BE2C (cell line): ENCODE results near the gene TRABD2A.

Source experiments
- DNase-seq: peaks from one replicate; pipeline ENCODE4 v3.0.0-alpha.2; 2020
- H3K27me3 ChIP-seq: fragments of 250-450 bp; sonication (Bioruptor Pico); 2 replicates; pipeline ENCODE4 v1.5.1; 2020; ENCODE audit warnings: mild to moderate bottlenecking
- H3K36me3 ChIP-seq: fragments of 250-450 bp; sonication (Bioruptor Pico); 2 replicates; pipeline ENCODE4 v1.5.1; 2020; ENCODE audit warnings: mild to moderate bottlenecking
- H3K4me1 ChIP-seq: fragments of 250-450 bp; sonication (Bioruptor Pico); 2 replicates; pipeline ENCODE4 v1.5.1; 2020
- H3K4me3 ChIP-seq: 2 replicates; pipeline ENCODE4 v1.5.1; 2011; ENCODE audit warnings: low read depth, low read length
- H3K9me3 ChIP-seq: fragments of 250-450 bp; sonication (Bioruptor Pico); 2 replicates; pipeline ENCODE4 v1.5.1; 2020
- CTCF ChIP-seq: IDR thresholded peaks from 2 replicates; pipeline ENCODE4 v1.5.1; 2012; ENCODE audit warnings: mild to moderate bottlenecking, low read depth, low read length

Gene TRABD2A

GRCh38 chr2:84911135-84911678 lies 30.3 kb upstream of the TRABD2A start:
- no peaks in the 10 kb centered on the region for H3K4me1 ChIP-seq
- no peak overlapping the region for H3K4me3 ChIP-seq
- TF ChIP-seq CTCF, result no peak
- no peaks in the 10 kb centered on the region for H3K9me3 ChIP-seq
- H3K27me3 ChIP-seq, result no peaks in the 10 kb centered on the region
- H3K36me3 ChIP-seq, result no peaks in the 10 kb centered on the region
- no peak for DNase-seq

DNA sequence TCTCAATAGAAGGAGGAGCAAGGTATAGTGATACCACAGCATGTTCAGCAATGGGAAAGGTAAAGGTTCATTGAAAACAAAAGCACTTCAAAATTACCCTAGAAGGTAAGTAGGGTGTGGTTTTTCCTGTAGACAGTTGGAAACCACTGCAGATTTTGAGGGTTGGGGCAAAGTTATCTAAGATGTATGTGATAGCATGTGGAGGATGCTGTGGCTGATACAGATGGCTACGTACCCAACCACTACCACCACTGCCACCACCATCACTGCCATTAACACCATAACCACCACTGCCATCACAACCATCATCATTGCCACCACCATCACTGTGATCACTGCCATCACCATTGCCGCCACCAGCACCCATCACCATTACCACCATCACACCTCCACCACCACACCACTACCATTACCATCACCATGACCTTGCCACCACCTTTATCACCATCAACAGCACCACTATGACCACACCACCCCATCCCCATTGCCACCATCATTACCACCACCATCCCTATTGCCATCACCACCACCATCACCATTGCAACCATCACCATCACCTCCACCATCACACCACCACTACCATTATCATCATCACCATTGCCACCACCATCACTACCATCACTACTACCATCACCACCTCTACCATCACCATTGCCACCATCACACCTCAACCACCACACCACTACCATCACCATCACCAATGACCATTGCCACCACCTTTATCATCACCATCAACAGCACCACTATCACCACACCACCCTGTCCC lies 28.2 kb upstream of the TRABD2A start:
- DNase-seq, result no peak
- H3K9me3 ChIP-seq, result no peaks in the 10 kb centered on the region
- no peaks in the 10 kb centered on the region for H3K36me3 ChIP-seq
- peaks cover 5% of the 10 kb centered on the region for H3K27me3 ChIP-seq
- H3K4me1 ChIP-seq, result no peaks in the 10 kb centered on the region
- no peak for TF ChIP-seq CTCF
- no peak overlapping the region for H3K4me3 ChIP-seq

GRCh38 chr2:84906900-84907714 lies 26.2 kb upstream of the TRABD2A start:
- Histone ChIP-seq H3K9me3 (no peaks in the 10 kb centered on the region), H3K27me3 (peaks cover 5% of the 10 kb centered on the region), H3K4me1 (no peaks in the 10 kb centered on the region), H3K4me3 (peak overlapping the region; percentile 71), H3K36me3 (no peaks in the 10 kb centered on the region)
- DNase-seq, result peak; percentile 9
- no peak for TF ChIP-seq CTCF

- peak; percentile 16 for DNase-seq
- peak overlapping the region; percentile 71 for H3K4me3 ChIP-seq
- H3K4me1 ChIP-seq, result no peaks in the 10 kb centered on the region
- TF ChIP-seq CTCF, result no peak
- H3K36me3 ChIP-seq, result no peaks in the 10 kb centered on the region
- H3K27me3 ChIP-seq, result peaks cover 5% of the 10 kb centered on the region
- no peaks in the 10 kb centered on the region for H3K9me3 ChIP-seq
Measured at GRCh38 chr2:84906108-84906899, 25.4 kb upstream of the TRABD2A start.

GRCh38 chr2:84905181-84906107 lies 24.6 kb upstream of the TRABD2A start, which contains the start of gene TMSB10:
Gene TMSB10 (plus strand): TSS chr2:84905656.
- no peak for TF ChIP-seq CTCF
- H3K4me3 ChIP-seq, result peak within 1 kb of the TSS; percentile 71
- H3K4me1 ChIP-seq, result no peaks in the 10 kb centered on the region
- H3K9me3 ChIP-seq, result no peaks in the 10 kb centered on the region
- no peaks in the 10 kb centered on the region for H3K36me3 ChIP-seq
- H3K27me3 ChIP-seq, result peaks cover 5% of the 10 kb centered on the region
- DNase-seq, result peak; percentile 77
